HG02973 (cell line): ENCODE measurements around the gene TBC1D1.

ENCODE experiments used
- ATAC-seq: cut with Tn5 transposase; IDR thresholded peaks from one replicate; pipeline ENCODE4 v1.9.1; 2021; ENCODE audit warnings: moderate library complexity; ENCODE audit not compliant: unreplicated experiment

The TBC1D1 gene

DNA sequence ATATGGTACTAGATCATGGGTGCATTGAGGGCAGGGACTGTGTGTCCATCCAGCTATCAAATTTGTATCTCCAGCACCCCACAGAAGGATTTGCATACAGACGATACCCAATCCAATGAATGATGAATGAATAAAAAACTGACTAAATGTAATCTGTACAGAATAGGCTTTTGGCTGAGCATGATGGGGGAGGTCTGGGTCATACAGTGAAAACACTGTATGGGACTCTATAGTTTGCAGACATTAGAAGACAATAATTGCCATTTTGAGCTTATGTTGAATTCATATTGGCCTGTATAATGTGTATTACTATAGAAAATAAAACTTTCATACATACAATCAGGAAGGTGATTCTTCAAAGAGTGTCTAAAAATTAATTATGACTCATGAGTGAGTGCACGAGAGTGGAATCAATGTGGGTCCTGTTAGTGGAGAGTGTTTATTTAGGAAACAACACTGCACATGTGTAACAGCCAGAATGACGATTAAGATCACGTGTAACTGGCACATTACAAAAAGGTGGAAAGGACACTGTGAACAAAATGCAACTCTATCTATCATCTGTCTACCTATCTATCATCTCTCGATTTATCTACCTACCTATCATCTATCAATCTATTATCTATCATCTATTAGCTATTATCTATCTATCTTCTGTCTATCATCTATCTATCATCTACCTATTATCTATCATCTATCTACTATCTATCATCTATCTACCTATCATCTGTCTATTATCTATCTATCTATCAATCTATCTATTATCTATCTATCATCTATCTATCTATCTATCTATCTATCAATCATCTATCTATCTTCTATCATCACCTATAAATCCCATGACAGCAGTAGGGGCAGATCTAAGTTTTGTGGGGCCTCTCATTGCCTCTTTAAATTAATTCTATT is 270.6 kb downstream of the TBC1D1 start:
- ATAC-seq: peak; percentile 22

DNA sequence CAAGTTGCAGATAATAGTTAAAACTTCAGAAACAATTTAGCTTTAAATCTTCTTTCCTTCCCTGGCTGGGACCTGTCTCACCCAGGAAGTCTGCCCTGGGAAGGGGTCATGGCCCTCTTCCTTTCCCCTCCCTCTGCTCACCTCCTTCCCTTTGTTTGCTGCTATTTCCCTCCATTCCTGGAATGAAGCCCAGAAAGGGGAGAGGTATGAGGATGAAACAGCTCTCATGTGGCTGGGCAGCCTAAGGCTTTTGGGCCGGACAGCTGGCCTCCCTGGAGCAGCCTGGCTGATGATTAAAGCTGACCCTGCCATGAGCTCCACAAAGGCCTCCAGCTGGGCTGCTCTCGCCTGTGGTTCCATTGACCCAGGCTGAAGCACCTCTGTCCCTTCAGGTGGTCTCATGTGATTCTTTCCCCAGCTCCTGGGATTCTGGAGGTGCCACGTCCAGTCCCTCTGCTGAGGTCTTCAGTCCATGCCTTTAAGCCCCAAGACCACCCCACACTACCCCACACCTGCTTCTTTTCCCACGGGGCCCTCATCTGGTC is 271.4 kb downstream of the TBC1D1 start:
- no peak for ATAC-seq

DNA sequence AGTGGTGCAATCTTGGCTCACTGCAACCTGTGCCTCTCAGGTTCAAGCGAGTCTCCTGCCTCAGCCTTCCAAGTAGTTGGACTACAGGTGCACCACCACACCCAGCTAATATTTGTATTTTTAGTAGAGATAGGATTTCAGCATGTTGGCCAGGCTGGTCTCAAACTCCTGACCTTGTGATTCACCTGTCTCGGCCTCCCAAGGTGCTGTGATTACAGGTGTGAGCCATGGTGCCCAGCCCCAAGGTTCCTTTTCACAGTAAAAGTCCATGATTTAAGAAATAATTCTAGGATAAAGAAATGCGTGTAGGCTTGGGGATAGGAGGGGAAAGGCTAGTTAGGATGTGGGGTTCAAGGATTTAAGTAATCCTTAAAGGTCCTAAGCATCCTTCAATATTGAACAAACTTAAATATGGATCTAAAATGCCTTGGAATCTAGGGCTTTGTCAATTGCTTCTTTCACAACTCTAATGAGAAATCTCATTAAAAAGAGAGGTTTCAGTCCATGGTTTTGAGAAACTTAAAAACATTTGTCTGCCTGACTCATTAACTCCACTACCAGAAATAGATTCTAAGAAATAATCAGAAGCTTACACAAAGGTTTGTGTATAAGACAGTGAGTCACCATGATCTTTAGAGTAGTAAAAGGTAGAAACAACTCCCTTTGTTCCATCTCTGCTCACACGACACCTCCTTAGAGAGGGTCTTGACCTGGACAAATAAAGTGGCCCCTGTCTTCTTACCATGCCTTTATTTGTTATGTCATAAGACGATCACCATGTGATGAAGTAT is 272.5 kb downstream of the TBC1D1 start:
- ATAC-seq: no peak

DNA sequence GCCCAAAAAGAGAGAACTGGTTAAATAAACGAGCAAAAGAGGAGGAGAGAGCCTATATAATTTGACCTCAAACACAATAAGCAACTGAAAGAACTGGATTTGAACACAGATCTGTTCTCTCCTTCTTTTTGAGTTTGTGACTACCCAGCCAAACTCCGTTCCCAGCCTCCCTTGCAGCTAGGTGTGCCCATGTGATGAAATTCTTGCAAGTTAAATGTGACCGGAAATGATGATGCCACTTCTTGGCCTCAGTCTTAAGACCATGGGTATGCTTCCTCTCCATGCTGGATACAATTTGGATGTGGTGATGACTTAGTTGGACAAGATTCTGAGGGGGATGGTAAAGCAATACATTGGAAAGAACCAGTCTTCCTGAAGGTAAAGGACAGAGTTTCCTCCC is 273.5 kb downstream of the TBC1D1 start:
- ATAC-seq: no peak

DNA sequence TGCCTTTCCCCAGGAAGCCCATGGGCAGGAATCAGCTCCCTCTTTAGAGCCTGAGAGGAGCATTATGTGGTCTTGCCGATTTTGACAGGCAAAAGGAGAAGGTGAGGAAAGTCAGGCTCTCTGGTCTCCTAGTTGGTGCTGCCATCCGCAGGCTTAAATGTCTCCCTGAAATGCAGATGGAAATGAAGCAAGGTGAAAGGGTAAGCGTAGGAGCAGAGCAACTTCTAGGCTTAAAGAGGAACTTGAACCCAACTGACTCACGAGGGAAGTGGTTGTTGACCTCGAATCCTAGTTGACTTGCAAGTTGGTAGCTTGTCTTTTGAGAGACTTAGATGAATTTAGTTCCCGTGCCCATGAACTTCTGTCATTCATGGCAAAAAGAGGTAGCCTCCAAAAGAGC is 275.2 kb downstream of the TBC1D1 start:
- no peak for ATAC-seq

DNA sequence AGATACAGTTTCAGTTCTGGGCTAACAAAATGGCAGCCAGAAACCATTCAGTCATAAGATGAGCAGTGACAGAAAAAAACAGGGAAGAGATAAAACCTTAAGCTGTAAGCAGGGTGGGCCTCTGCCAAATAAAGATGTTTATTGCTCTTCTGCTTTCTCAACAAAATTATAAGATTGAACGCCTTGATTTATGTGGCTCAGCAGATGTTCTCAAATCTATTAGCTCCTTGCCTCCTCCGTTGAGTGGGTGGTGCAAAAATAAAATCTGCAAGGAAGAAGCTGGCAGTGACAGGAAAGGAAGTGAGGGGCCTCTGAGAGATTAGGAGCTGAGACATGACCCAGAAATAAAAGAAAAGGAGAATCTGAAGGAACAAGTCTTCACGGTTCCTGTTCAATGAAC is 275.9 kb downstream of the TBC1D1 start:
- ATAC-seq: no peak

DNA sequence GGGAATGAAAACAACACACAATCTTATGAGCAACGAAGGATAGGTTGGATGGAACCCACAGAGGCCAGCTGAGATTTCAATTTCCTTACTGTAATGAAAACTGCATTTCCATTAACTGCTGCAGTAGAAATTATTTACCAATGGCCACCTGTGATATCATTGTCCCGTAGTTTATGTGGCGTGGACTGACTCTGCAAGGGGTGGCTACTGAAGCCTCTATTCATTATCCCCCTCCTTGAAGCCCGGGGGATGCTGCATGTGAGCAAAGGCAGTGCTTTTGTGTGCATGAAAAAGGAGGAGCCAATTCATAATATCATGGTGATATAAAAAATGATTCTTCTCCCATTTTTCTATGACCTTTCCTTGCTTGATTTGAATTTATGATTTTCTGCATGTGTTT is 277.1 kb downstream of the TBC1D1 start:
- ATAC-seq: no peak

DNA sequence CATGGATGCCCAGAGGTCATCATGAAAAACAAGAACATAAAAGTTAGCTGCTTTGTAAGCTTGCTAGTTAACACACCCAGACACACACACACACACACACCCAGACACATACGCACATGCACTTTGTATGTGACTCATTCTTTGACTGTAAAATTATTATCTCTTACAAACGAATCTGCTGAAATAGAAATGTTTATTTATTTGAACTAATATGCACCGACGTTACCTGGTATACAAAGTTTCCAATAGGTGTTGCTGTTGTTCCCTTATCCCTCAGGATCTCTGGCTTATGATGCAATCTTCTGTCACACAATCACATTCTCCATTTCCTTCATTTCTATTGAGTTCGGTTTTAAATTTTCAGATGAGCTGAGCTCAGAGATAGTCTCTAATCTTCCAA is 278.6 kb downstream of the TBC1D1 start:
- no peak for ATAC-seq

DNA sequence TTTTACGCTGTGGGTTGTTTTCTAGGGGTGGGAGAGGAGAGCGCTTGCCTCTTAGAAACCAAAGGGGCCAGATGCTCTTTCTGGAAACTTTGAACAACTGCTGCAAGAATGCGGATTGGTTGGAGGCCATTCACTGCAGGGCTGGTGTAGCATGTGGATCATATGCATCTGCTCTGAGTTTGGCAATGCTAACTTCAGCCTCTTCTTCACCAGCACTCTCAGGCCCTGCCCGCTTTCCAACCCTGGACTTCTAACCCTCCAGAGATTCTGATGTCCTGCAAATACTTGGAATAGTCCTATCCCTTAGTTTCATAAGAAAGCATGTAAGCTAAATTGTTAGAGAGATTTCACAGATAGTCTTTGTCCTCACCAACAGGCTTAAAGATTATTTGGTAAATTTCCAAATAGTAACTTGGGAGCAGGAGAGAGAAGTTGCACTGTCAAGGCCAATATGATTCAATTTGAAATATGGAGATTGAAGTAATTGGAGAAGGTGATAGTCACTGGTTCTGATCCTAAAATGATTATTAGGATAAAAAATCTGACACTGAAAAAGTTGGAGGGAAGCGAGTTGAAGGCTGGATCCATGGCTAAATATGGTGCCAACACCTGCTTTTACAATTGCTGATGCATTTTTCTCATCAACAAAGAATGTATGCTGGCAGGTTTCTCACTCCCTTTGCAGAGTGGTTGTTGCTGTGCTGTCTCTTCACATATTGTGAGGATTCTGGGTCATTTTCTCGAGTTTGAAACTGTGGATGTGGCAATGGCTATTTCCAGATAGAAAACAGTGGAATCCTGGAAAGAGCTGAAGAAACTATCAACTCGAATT is 279.7 kb downstream of the TBC1D1 start:
- ATAC-seq: no peak

DNA sequence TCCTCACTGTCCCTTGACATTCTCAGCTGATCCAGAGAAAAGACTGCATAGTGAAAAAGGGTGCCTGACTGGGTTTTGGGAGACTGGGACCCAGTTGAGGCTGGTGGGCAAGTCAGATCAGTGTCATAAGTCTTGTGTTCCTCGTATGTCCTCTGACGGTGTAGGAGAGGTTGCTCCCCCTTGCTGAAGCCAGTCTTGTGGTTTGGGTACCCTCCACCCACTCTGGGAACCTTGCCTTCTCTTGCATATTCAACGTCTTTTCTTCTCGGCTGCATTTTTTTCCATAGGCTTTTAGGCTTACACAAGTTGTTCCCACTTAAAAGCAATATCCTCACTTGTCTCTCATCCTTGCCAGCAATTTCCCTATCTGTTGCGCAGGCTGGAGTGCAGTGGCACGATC is 281.2 kb downstream of the TBC1D1 start:
- no peak for ATAC-seq

DNA sequence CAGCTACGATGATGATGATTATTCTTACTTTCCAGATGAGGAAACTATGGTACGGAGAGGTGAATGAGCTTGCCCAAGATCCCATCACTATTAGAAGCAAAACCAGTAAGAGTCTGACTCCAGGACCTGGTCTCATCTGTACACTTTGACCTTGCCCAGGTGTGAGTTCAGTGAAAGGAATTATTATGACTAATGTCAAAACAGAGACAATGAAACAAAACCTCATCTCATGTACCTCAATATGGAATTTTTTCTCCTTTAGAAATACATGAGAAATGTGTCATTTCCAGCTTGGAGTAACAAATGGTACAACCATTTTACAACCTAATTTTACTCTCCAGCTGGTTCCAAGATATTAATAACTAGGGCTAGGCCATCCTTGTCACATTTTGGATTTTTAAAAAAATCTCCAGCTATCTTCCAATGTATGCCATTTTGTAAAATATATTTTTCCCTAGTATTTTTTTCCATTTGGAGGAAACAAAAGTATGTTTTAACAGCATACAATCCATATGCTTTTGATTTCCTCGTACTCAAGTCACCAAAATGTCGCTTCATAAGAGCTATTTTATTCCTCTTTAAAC is 283.1 kb downstream of the TBC1D1 start:
- ATAC-seq: no peak

DNA sequence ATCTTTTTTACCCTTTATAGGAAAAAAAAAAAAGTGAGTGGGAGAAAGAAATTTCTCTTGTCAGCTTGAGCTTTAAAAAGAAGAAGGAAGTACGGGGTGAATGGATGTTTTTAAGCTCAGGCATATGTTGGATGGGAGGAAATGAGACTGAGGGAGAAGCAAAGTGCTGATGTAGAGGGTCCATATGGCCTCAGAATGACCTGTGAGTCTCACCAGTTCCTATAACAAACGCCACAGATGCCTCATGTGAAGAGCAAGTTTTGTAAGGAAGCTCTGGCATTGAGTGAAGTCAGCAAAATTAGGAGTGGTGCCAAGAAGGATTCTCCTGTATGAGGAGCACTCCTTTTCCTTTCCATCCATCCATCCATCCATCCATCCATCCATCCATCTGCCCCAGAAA is 283.9 kb downstream of the TBC1D1 start:
- ATAC-seq: no peak

DNA sequence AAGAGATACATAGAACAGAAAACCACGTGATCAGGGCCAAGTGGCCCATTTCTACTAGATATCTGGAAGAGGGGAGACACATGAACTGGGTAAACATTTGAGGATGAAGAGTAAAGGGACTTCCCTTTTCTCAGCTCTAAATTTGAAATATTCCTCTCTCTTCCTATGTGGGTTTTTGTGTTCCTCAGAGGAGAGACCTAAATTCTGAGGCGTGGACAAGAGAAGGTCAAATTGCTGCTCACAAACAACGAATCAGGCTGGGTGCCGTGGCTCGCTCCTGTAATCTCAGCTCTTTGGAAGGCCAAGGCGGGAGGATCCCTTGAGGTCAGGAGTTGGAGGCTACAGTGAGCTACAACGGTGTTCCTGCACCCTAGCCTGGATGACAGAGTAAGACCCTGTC is 285.3 kb downstream of the TBC1D1 start:
- no peak for ATAC-seq

DNA sequence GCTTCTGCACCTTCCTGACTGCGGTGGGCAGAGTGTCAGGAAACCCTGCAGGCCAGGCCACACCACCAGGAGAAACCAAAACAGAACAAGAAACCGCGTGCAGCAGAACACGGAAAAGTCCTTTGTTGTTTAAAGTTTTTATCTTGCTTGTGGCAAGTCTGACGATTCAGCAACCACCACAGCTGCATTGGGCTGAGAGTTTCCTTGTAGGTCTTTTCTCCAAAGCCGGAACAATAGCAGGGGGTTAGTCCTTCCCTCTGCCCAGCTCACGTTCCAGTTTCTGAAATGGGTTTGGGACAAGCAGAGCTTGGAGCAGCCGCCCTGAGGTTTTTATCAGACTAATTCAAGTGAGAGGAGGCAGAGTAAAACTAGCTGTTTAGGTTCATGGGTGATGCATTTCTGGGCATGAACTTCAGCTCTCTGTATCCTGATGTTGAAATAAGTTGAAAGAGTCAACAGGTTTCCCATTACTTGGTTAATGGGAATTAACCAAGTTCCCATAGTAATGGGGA is 286.2 kb downstream of the TBC1D1 start:
- ATAC-seq: no peak

DNA sequence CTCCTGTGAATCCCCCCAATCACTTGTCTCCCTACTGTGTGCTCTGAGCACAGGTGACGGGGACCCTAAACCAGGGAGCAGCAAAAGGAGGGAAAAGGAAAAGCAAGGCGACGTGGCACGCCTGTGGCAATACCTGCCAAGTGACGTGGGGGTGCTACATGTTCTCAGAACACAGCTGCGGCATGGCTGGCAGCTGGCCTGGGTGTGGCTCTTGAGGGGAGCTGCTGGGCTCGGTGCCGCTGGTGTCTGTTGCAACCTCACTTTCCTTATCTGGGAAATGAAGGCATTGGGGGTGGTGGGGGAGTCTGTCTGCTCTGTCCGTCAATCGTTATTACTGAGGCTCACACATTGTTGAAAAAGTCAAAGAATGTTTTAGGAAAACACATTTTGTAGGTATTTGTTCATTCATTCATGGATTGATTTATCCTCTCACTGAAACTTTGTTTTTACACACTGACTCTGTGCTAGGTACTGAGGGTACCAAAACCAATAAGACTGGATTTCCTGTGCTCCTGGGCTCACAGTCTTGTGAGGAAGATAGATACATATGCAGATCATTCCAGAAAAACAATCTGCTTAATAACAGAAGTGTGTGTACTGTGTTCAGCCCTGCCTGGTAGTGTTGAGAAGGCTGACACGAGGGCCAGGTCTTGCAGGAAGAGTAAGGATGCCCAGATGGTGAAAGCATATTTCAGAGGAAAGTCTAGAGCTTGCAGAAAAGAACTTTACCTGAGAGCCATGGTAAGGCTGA is 286.9 kb downstream of the TBC1D1 start:
- ATAC-seq: no peak

DNA sequence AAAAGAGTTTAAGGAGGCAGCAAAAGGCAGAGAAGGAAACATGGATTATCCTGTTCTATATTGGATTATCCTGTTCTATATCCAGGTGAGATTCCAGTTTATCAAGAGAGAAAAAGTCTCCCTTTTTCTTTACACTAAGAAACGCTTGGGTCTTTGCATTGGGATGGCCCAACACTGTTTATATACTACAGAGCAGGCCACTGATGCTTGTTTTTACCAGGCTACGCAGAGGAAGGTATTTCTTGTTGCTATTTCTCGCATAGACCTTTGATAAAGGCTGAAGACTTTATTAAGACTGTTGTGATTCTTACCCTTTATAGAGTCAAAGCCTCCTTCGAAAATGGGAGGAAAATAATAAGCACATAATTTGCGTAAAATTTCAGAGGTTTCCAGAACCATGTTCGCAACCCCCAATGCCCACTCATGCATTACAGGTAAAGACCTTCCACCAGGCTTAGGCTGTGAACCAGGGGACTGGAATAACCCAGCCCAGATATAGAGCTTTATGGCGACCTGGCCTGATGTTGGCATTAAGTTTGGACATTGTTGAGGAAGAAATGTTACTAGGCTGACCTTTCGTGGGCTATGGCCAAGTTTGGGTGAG is 287.6 kb downstream of the TBC1D1 start:
- no peak for ATAC-seq

DNA sequence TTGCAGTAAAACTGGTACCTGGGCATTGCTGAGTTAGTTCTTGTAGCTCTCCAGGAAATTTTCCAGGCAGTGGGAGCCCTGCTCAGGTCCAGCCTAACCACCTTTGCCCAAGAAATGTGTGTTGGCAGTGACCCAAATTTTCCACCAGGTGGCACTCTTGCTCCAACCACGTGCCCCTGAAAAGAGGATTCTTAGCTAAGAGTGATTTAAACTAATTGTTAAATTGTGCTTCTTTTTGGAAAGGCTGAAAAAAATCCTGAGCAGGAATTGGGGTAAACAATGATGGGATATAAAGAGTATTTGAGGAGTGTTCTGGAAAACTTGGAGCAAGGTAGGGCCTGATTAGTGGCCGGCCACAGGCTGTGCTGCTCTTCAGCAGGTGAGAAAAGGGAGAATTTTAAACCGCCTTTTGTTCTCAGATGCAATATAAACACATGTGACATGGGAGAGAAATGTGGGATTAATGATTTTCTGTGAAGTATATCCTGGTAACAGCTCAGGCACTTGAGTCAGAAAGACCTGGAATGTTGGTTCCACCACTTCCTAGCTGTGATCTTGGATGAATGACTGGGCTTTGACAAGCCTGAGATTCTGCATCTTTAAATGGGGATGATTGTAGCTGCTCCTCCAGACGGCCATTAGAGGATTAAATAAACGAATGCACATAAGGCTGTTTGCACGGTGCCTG is 288.9 kb downstream of the TBC1D1 start:
- no peak for ATAC-seq

DNA sequence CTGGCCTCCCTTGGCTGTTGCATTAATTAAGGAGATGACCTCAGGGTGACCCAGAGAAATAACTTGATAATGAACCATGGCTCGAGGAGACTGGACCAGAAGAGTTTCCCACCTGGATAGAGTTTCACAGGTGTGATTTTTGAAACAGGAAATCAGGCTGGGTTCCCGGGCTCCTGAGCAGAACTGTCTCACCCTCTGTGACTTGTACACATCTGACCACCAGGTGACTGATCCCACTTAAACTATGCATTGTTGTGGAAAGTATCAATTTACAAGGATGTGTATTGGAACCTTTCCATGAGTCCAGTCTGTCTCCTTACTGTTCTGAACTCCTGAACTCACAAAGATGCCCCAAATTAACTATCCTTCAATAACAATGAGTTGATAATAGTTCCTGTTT is 289.6 kb downstream of the TBC1D1 start:
- no peak for ATAC-seq

DNA sequence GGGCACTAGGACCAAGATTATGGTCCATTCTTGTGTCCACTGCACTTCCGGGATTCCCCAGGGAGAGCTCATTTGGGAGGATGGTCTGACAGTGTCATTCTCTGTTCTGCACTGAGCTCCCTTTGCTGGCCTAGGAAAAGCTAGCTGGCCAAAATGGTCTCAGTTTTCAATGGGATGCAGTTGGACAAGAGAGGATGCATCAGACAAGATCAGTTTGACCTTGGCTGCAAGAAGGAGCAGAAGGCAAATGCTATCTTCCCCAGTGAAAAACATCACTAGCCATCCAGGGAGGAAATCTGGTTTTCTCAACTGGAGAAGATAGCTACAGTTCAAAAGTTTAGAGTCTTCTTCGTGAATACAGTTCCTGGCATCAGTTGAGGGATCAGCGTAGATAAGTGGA is 290.4 kb downstream of the TBC1D1 start:
- ATAC-seq: no peak
